HEK293T (cell line): ENCODE measurements around the gene CYP26B1.

ENCODE experiments used
- ARNT ChIP-seq: fragments of 450-650 bp; IDR thresholded peaks from 2 replicates; pipeline ENCODE4 v1.6.1; 2017; ENCODE audit warnings: mild to moderate bottlenecking
- BHLHE40 ChIP-seq: fragments of 450-650 bp; IDR thresholded peaks from 2 replicates; pipeline ENCODE4 v1.6.1; 2016; ENCODE audit warnings: mild to moderate bottlenecking, moderate library complexity, borderline replicate concordance
- CTBP1 ChIP-seq: fragments of 450-650 bp; IDR thresholded peaks from 2 replicates; pipeline ENCODE4 v1.6.1; 2016; ENCODE audit warnings: borderline replicate concordance
- ELF4 ChIP-seq: fragments of 450-650 bp; IDR thresholded peaks from 2 replicates; pipeline ENCODE4 v1.6.1; 2017; ENCODE audit warnings: antibody characterized with exemption
- FOXK2 ChIP-seq: fragments of 450-650 bp; IDR thresholded peaks from 2 replicates; pipeline ENCODE4 v1.6.1; 2016; ENCODE audit warnings: mild to moderate bottlenecking
- FOXM1 ChIP-seq: fragments of 450-650 bp; IDR thresholded peaks from 2 replicates; pipeline ENCODE4 v1.6.1; 2017; ENCODE audit warnings: mild to moderate bottlenecking, borderline replicate concordance
- HDGF ChIP-seq: fragments of 450-650 bp; IDR thresholded peaks from 2 replicates; pipeline ENCODE4 v1.6.1; 2017; ENCODE audit warnings: antibody characterized with exemption, borderline replicate concordance
- L3MBTL2 ChIP-seq: fragments of 450-650 bp; conservative IDR thresholded peaks from 2 replicates; pipeline ENCODE4 v1.6.1; 2016; ENCODE audit warnings: mild to moderate bottlenecking
- SP1 ChIP-seq: fragments of 450-650 bp; IDR thresholded peaks from 2 replicates; pipeline ENCODE4 v1.6.1; 2017
- SUZ12 ChIP-seq: fragments of 450-650 bp; IDR thresholded peaks from 2 replicates; pipeline ENCODE4 v1.6.1; 2016; ENCODE audit warnings: mild to moderate bottlenecking
- ZNF384 ChIP-seq: fragments of 450-650 bp; IDR thresholded peaks from 2 replicates; pipeline ENCODE4 v1.6.1; 2016
- TF ChIP-seq, protein P1 (sequence below): fragments of 450-650 bp; IDR thresholded peaks from 2 replicates; pipeline ENCODE4 v1.6.1; 2016

DNA sequence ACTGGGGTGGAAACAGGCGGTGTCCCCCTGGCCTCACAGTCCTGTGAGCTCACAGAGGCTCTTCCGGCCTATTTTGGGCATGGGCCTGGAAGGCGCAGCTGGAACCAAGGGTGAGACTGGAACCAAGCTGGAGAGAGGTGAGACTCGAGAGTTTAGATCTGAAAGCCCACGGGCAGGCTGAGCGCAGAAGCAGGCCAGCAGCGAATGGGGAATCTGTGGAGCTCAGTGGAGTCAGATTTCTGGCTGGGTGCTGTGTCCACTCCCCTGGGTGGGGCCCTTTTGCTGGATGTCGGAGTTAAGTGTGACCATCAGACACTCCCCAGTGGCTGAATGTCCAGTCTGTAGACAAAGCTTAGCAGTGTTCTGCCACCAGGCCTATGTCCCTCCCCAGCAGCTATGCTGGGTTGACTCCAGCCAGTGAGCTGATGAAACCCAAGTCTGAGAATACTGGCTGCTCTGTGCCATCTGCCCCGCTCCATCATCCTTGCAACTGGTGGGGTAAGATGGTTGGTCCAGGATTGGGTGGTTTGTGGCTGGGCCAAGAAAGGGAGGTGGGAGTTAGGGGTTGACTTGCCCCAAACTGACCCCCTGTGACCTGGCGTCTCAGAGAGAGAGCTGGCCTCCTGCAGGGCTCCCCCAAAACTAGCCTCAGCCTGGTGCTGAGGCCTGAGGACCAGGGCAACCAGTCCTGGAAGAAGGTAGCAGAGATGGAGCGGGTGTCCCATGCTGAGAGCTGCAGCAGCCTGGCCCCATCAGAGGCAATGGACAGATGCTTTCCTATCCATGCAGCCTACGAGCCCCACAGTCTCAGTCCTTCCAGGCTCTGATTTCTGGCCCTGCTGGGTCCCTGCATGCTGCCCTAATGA is 34.4 kb downstream of the CYP26B1 start:
- TF ChIP-seq SP1 (no peak), BHLHE40 (no peak), ARNT (no peak), ZNF384 (no peak), FOXM1 (no peak), HDGF (no peak), ELF4 (no peak), SUZ12 (no peak), CTBP1 (no peak), FOXK2 (no peak), L3MBTL2 (no peak)
- TF ChIP-seq, protein P1, sequence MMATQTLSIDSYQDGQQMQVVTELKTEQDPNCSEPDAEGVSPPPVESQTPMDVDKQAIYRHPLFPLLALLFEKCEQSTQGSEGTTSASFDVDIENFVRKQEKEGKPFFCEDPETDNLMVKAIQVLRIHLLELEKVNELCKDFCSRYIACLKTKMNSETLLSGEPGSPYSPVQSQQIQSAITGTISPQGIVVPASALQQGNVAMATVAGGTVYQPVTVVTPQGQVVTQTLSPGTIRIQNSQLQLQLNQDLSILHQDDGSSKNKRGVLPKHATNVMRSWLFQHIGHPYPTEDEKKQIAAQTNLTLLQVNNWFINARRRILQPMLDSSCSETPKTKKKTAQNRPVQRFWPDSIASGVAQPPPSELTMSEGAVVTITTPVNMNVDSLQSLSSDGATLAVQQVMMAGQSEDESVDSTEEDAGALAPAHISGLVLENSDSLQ = no peak
